ENCODE measurements around the gene CLCF1. TPM values are rescaled to one million over a fixed set of nuclear protein-coding genes. Genes with fewer than 3 reads are reported as not detected.

CLCF1 gene
- total and polyA plus RNA-seq, 2 of the 13 experiments (the other 11 are each of a cell fraction or from before 2014, with no cell fraction given), result 0.49 to 0.78 TPM

DNA sequence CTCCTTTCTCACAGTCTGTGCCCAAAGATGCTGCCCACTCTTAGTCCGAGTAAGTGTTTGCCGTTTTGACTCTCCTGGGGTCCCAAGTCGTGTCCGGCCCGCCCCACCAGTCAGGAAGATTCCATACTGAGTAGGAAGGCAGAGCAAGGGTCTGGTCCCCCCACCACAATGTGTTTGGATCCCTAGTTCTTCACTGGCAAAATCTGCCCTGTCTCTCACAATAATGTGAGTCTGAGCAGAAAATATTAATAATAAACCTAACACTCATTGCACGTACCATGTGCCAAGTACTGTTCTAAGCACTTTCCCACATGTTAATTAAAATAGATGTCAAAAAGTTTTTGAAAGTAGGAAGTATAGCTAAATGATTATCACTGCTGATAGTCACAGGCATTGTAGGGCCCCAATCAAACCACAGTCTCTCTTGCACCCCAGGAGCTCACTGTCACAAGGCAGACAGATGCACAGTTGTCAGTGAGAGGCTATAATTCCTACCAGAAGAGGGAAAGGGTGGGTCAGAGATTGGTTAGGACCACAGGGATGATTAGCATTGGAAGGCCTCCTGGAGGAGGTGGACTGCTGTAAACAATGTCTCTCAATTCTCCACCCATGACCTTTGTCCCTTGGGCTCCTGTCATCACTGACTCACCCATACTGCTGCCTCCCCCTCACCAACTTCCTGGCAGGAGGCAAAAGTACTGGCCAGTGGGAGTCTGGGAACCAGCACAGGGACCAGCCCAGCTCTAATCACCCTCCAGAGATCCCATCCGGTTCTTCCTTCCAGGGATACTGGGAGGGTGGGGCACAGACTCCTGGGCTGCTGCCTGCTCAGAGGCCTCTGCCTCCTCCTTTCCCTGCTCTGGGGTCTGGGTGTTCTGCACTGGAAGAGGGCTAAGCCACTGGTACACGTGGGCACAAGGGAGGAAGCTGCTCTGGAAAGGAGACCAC, 19.0 kb downstream of the CLCF1 start (continued):
- TF ChIP-seq, protein P1, sequence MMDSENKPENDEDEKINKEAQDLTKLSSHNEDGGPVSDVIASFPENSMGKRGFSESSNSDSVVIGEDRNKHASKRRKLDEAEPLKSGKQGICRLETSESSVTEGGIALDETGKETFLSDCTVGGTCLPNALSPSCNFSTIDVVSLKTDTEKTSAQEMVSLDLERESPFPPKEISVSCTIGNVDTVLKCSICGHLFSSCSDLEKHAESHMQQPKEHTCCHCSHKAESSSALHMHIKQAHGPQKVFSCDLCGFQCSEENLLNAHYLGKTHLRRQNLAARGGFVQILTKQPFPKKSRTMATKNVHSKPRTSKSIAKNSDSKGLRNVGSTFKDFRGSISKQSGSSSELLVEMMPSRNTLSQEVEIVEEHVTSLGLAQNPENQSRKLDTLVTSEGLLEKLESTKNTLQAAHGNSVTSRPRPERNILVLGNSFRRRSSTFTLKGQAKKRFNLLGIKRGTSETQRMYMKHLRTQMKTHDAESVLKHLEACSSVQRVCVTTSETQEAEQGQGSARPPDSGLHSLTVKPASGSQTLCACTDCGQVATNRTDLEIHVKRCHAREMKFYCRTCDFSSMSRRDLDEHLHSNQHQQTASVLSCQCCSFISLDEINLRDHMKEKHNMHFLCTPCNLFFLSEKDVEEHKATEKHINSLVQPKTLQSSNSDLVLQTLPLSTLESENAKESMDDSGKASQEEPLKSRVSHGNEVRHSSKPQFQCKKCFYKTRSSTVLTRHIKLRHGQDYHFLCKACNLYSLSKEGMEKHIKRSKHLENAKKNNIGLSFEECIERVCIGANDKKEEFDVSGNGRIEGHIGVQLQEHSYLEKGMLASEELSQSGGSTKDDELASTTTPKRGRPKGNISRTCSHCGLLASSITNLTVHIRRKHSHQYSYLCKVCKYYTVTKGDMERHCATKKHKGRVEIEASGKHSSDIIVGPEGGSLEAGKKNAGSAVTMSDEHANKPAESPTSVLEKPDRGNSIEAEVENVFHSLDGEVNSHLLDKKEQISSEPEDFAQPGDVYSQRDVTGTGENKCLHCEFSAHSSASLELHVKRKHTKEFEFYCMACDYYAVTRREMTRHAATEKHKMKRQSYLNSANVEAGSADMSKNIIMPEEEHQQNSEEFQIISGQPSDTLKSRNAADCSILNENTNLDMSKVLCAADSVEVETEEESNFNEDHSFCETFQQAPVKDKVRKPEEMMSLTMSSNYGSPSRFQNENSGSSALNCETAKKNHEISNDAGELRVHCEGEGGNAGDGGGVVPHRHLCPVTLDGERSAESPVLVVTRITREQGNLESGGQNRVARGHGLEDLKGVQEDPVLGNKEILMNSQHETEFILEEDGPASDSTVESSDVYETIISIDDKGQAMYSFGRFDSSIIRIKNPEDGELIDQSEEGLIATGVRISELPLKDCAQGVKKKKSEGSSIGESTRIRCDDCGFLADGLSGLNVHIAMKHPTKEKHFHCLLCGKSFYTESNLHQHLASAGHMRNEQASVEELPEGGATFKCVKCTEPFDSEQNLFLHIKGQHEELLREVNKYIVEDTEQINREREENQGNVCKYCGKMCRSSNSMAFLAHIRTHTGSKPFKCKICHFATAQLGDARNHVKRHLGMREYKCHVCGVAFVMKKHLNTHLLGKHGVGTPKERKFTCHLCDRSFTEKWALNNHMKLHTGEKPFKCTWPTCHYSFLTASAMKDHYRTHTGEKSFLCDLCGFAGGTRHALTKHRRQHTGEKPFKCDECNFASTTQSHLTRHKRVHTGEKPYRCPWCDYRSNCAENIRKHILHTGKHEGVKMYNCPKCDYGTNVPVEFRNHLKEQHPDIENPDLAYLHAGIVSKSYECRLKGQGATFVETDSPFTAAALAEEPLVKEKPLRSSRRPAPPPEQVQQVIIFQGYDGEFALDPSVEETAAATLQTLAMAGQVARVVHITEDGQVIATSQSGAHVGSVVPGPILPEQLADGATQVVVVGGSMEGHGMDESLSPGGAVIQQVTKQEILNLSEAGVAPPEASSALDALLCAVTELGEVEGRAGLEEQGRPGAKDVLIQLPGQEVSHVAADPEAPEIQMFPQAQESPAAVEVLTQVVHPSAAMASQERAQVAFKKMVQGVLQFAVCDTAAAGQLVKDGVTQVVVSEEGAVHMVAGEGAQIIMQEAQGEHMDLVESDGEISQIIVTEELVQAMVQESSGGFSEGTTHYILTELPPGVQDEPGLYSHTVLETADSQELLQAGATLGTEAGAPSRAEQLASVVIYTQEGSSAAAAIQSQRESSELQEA (CRISPR knock-in tag; IDR thresholded peaks at IDR 0.05; ENCODE audit: not compliant biosample characterization), result no peak
- TF ChIP-seq TIGD3 (CRISPR knock-in tag; IDR thresholded peaks at IDR 0.05; ENCODE audit: borderline replicate concordance) (no peak), PPARG (CRISPR knock-in tag; conservative IDR thresholded peaks at IDR 0.05) (peak; percentile 78; the same call in 1 of the 2 replicates), MTA3 (CRISPR knock-in tag; IDR thresholded peaks at IDR 0.05) (no peak), PRMT3 (CRISPR knock-in tag; IDR thresholded peaks at IDR 0.05; ENCODE audit: borderline replicate concordance, low read depth) (no peak), ZFP82 (CRISPR knock-in tag; IDR thresholded peaks at IDR 0.05; ENCODE audit: borderline replicate concordance) (no peak), SATB2 (CRISPR knock-in tag; IDR thresholded peaks at IDR 0.05) (no peak), ZNF550 (CRISPR knock-in tag; IDR thresholded peaks at IDR 0.05; ENCODE audit: borderline replicate concordance) (no peak), NAIF1 (CRISPR knock-in tag; IDR thresholded peaks at IDR 0.05; ENCODE audit: borderline replicate concordance) (no peak)
- TF ChIP-seq, protein P2, sequence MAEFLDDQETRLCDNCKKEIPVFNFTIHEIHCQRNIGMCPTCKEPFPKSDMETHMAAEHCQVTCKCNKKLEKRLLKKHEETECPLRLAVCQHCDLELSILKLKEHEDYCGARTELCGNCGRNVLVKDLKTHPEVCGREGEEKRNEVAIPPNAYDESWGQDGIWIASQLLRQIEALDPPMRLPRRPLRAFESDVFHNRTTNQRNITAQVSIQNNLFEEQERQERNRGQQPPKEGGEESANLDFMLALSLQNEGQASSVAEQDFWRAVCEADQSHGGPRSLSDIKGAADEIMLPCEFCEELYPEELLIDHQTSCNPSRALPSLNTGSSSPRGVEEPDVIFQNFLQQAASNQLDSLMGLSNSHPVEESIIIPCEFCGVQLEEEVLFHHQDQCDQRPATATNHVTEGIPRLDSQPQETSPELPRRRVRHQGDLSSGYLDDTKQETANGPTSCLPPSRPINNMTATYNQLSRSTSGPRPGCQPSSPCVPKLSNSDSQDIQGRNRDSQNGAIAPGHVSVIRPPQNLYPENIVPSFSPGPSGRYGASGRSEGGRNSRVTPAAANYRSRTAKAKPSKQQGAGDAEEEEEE (CRISPR knock-in tag; IDR thresholded peaks at IDR 0.05; ENCODE audit: borderline replicate concordance), result no peak

Data from HepG2 (cell line).